Measurements from ENCODE around the gene PFN4. TPM values are rescaled to one million over a fixed set of nuclear protein-coding genes. Genes with fewer than 3 reads are reported as not detected.
"Not testable (repeated sequence)": the region's sequence is repeated elsewhere in the genome, so short reads cannot be mapped to it uniquely, and the experiment has no call there.

Gene PFN4
- total RNA-seq, 2 donors from 2014 or later = not detected

DNA sequence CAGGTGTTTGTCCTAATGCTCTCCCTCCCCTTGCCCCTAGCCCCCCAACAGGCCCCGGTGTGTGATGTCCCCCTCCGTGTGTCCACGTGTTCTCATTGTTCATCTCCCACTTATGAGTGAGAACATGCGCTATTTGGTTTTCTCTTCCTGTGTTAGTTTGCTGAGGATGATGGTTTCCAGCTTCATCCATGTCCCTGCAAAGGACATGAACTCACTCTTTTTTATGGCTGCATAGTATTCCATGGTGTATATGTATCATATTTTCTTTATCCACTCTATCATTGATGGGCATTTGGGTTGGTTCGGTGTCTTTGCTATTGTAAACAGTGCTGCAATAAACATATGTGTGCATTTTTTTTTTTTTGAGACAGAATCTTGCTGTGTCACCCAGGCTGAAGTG is 29.9 kb downstream of the PFN4 start:
- H3K27ac Mint-ChIP-seq; DNase-seq (ENCODE audit: low spot score in 2 of 2); ATAC-seq: not testable (repeated sequence)
- H3K36me3 Mint-ChIP-seq = peaks cover 8 to 16% of the 10 kb centered on the region in 2 donors
- H3K9me3 Mint-ChIP-seq = peaks cover 0 to 10% of the 10 kb centered on the region in 2 donors

- H3K36me3 Mint-ChIP-seq = no peaks in the 10 kb centered on the region
- DNase-seq (ENCODE audit: low spot score in 2 of 2) (no peak), ATAC-seq (no peak)
- H3K27ac Mint-ChIP-seq = no peak overlapping the region
- no peaks in the 10 kb centered on the region for H3K9me3 Mint-ChIP-seq
Observed at GRCh38 chr2:24088821-24089359, 34.2 kb downstream of the PFN4 start.

GRCh38 chr2:24087032-24087431 is 36.1 kb downstream of the PFN4 start:
- ATAC-seq = no peak
- Mint-ChIP-seq H3K9me3 (no peaks in the 10 kb centered on the region), H3K27ac (no peak overlapping the region), H3K36me3 (no peaks in the 10 kb centered on the region)
- DNase-seq (ENCODE audit: low spot score in 2 of 2) = no peak

- ATAC-seq = no peak
- H3K9me3 Mint-ChIP-seq = no peaks in the 10 kb centered on the region
- DNase-seq (ENCODE audit: low spot score in 2 of 2) = no peak
- H3K36me3 Mint-ChIP-seq = no peaks in the 10 kb centered on the region
- H3K27ac Mint-ChIP-seq = no peak overlapping the region
Observed at GRCh38 chr2:24086241-24086640, 36.9 kb downstream of the PFN4 start.

DNA sequence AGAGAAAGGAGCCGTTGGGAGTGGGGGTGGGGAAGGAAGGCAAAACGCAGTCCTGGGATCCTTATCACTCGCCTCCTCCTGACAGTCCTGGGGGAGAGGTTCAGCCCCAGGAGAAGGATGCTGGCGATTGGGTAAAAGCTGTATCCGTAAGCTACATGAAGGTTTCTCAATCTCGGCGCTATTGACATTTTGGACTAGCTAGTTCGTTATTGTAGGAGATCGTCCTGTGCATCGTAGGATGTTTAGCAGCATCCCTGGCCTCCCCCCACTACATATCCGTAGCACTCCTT is 38.0 kb downstream of the PFN4 start:
- no peaks in the 10 kb centered on the region for H3K36me3 Mint-ChIP-seq
- ATAC-seq (no peak), DNase-seq (ENCODE audit: low spot score in 2 of 2) (no peak)
- no peak overlapping the region for H3K27ac Mint-ChIP-seq
- H3K9me3 Mint-ChIP-seq = no peaks in the 10 kb centered on the region

DNA sequence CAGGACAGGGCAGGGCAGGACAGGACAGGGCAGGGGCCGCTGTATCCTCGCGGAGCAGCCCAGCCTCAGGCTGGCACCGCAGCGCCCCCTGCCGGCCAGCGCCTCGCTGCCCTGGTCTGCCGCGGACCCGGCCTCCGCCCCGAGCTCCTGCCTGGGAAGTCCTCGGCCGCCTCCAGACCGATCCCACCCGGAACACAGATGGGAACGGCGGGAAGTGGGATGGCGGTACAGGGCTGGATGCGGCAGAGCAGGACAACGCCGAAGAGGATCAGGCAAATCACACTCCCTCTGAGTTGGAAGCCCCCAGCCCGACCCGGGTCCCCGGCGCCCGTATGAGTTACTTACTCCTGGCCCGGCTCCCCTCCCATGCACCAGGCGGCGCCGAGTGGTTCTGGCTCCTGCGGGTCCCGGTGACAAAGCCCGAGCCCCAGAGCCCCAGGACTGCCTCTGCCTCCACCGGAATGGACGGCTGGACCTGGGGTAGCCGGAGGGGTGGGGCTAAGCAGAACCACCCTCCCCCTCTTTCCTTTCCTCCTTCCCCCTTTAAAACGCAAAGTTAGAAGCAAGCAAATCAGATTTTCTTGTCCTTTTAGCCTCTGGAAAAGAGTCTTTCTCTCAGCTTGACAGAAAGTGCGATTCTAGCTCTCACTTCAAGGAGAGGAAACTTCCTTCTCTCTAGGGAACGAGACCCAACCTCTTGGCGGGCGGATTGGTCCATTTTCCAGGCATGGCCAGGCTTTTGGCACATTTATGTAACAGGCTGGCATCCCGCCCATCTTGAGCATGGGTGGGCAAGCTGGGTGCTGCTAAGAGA is 38.5 kb downstream of the PFN4 start, which contains the start of gene TP53I3:
Gene TP53I3, minus strand, starts transcription at position 449 of the 814 bp plus-strand sequence. CDS start 508 bp downstream, outside the sequence.
- ATAC-seq (peak; percentile 95 to 97), DNase-seq (ENCODE audit: low spot score in 2 of 2) (peak; percentile 90 to 96)
- Mint-ChIP-seq H3K9me3 (no peaks in the 10 kb centered on the region), H3K27ac (peak within 1 kb of the TSS; percentile 81 to 85), H3K36me3 (no peaks in the 10 kb centered on the region)

DNA sequence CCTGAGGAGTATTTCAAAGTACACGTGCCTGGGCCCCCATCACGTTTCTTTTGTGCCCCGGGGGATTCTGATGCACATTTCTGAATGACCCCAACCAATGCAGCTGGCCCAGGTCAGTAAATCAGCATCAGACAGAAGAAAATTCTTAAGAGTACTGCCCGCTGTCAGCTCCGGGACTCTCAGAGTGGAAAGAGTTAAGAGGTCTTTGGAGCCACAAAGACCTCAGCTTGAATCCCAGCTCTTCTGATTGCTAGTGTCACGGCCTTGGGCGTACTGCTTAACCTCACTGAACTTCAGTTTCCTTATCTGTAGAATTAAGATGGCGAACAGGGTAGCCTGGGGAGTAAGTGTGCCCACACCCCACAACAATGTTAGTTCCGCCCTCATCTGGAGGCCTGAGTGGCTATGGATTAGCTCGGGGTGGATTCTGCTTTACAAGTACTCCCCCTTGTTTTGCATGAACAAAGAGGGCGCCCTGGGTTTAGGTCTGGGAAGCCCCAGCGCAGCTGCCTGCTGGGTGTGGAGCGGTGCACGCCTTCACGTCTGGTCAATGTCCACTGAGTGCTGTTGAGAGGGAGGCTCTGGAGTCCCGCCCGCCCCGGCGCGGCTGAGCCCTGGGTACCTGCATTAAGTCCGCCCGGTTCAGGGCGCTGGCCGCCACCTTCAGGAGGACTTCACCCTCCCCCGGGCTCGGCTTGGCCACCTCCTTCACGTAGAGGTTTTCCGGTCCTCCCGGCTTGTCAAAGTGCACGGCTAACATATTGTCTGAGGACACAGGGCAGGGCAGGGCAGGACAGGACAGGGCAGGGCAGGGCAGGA is 39.4 kb downstream of the PFN4 start:
- no peaks in the 10 kb centered on the region for H3K36me3 Mint-ChIP-seq
- DNase-seq (ENCODE audit: low spot score in 2 of 2) (no peak), ATAC-seq (peak; percentile 73)
- H3K9me3 Mint-ChIP-seq = no peaks in the 10 kb centered on the region
- peak overlapping the region; percentile 81 to 85 for H3K27ac Mint-ChIP-seq

DNA sequence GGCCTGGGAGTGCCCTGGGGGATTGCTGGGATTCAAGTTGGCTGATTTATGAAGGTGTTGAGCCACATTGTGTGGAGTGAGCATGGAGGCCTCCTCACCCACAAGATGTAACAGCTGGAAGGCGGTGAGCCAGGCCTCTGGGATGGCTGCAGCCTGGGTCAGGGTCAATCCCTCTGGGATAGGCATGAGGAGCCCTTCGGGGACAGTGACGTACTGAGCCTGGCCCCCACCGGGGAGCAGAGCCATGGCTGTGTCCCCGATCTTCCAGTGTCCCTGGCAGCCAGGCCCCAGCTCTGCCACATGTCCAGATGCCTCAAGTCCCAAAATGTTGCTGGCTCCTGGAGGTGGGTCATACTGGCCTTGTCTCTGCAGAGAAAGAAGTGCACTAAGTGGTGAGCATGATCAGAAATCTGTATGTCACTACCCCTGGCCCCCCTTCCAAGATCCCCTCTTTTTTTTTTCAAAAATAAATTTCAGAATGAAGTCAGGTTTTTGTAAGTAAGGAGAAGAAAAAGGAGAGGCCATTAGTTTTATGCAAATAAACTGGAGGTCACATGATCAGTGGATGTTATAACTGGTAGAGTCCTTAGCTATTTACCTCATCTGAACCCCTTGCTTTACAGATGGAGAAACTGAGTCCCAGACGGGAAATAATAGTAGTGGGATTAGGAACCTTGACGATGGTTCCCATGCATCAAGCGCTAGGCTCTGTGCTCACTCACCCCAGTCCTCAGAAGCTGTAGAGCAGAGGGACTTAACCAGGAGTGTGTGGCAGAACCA is 40.2 kb downstream of the PFN4 start:
- H3K27ac Mint-ChIP-seq = peak overlapping the region; percentile 2 to 85
- no peaks in the 10 kb centered on the region for H3K9me3 Mint-ChIP-seq
- DNase-seq (ENCODE audit: low spot score in 2 of 2) (no peak), ATAC-seq (no peak)
- no peaks in the 10 kb centered on the region for H3K36me3 Mint-ChIP-seq

DNA sequence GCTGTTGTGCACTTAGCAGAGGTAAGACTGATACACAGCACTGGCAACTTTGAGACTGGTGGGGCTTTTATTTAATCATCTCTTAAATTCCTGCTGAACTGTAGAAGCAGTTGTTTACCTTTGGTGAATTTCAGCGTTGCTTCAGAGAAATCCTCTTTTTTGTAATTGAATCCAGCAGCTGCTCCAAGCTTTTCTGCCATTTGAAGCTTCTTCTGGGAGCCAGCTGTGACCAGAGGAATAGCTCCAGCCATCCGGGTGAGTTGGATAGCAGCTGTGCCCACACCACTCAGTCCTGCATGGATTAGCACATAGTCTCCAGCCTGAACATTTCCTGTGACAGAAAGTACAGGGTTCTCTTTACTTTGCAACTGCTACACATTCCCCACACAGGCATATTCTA is 42.4 kb downstream of the PFN4 start:
- ATAC-seq (no peak), DNase-seq (ENCODE audit: low spot score in 2 of 2) (no peak)
- Mint-ChIP-seq H3K36me3 (peaks cover 4 to 6% of the 10 kb centered on the region in 2 donors), H3K9me3 (no peaks in the 10 kb centered on the region), H3K27ac (no peak overlapping the region)

DNA sequence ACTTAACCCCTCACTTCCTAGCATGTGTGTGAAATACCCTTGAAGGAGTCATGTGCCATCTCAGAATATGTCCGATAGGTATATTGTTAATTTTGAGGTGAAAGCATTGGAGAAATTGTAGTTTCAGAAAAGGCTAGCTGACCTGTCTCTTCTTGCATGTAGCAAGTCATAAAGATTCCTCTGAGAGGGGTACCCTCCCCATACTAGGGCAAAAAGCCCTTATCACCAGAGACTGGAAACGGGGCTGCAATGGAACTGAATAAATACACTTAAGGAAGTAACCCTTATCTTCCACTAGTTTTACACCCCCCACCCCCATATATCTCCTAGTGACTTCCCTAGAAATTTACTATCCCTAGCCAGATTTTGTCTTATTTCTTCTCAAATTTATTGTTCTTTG is 45.3 kb downstream of the PFN4 start:
- H3K36me3 Mint-ChIP-seq = peaks cover 12 to 18% of the 10 kb centered on the region in 2 donors
- peak overlapping the region; percentile 85 to 90 for H3K27ac Mint-ChIP-seq
- no peak for ATAC-seq

DNA sequence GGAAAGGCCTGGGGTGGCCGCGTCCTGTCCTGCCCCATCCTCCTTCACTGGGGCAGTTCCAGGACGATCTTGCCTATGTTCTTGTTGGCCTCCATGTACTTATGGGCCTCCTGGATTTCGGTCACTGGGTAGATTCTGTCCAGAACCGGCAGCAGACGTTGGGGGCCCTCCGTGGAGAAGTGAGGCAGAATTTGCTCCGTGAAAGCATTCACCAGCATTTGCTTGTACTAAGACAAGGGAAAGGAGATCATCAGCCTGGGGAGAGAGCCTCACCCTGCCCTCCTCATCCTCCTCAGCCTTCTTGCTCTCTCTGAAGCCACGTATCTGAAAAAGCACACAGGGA is 45.6 kb downstream of the PFN4 start:
- Mint-ChIP-seq H3K27ac (peak overlapping the region; percentile 85 to 90), H3K9me3 (no peaks in the 10 kb centered on the region), H3K36me3 (peaks cover 15 to 18% of the 10 kb centered on the region in 2 donors)
- DNase-seq (ENCODE audit: low spot score in 2 of 2) (no peak), ATAC-seq (no peak)

More for the DNA sequence above, 45.3 kb downstream of the PFN4 start:
- DNase-seq (ENCODE audit: low spot score in 2 of 2) = no peak
- no peaks in the 10 kb centered on the region for H3K9me3 Mint-ChIP-seq

DNA sequence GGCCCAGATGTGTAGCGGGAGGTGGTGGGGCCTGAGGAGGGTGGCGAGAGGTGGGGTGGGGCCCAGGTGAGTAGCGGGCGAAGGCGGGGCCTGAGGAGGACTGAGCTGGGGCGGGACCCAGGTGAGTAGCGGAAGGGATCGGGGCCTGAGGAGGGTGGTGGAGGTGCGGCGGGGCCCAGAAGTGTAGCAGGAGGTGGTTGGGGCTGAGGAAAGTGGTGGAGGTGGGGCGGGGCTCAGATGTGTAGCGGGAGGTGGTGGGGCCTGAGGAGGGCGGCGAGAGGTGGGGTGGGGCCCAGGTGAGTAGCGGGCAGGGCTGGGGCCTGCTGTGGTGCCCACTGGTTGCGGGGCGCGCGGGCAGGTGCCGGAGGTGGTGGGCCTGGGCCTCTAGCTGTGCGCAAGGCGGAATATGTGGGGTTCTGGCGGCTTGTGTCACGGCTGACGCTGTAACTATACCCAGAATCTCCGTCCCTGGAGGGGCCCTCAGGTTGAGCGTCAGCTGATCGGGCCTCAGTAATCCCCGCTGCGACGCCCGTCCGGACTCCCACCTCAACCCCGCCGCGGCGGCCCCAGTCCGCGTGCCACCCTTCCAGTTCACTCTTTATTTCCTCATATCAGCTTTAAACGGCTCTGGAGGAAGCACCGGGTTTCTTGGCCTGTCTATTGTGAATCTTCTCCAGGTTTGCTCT is 46.1 kb downstream of the PFN4 start:
- Mint-ChIP-seq H3K36me3 (peaks cover 18 to 19% of the 10 kb centered on the region in 2 donors), H3K9me3 (no peaks in the 10 kb centered on the region), H3K27ac (peak overlapping the region; percentile 90 to 97)
- no peak for ATAC-seq
- peak; percentile 13 to 58 for DNase-seq (ENCODE audit: low spot score in 2 of 2)

- peak; percentile 91 to 93 for ATAC-seq
- DNase-seq (ENCODE audit: low spot score in 2 of 2) = peak; percentile 99
- Mint-ChIP-seq H3K27ac (peak within 1 kb of the TSS; percentile 90 to 97), H3K9me3 (no peaks in the 10 kb centered on the region), H3K36me3 (peaks cover 18 to 19% of the 10 kb centered on the region in 2 donors)
Observed at GRCh38 chr2:24075915-24076848, 47.0 kb downstream of the PFN4 start, which contains the start of gene SF3B6. Gene SF3B6, minus strand, starts transcription at chr2:24076326. Its CDS starts 97 bp downstream, at chr2:24076229.

DNA sequence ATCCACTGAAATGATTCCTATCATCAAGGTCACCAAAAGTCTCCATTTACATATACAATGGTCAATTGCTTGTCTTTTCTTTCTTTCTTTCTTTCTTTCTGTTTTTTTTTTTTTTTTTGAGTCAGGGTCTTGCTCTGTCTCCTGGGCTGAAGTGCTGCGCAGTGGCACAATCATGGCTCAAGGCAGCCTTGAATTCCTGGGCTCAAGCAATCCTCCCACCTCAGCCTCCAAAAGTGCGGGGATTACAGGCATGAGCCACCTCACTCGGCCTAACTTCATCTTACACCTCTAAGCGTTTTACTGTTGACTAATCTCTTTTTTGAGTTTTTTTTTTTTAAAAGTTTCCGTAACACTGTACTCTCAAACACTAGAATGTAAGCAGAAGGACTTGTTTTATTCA is 47.9 kb downstream of the PFN4 start:
- Mint-ChIP-seq H3K36me3 (peaks cover 18 to 19% of the 10 kb centered on the region in 2 donors), H3K9me3 (no peaks in the 10 kb centered on the region), H3K27ac (peak overlapping the region; percentile 90 to 97)
- DNase-seq (ENCODE audit: low spot score in 2 of 2) (no peak), ATAC-seq (no peak)

DNA sequence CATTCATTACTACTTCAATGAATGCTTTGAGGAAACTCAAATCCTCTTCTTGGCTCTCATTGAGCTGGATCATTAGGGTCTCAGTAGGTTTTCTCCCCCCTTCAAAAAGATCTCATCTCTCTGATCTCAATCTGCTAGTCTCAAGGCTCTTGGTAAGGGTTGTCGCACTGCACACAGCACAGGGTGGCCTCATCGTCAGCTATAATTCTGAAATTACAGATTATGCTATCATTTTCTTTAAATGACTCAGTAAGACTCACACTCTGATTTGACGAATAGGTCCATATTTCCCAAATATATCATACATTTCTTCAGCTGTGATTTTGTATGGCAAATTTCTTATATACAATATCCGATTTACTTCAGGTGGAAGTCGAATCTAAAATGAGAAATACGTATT is 49.3 kb downstream of the PFN4 start:
- Mint-ChIP-seq H3K36me3 (peaks cover 19 to 23% of the 10 kb centered on the region in 2 donors), H3K9me3 (no peaks in the 10 kb centered on the region), H3K27ac (no peak overlapping the region)
- DNase-seq (ENCODE audit: low spot score in 2 of 2) (no peak), ATAC-seq (no peak)
